K562 (cell line): ENCODE data around the gene MYO7A.

Source experiments
- BRF2 ChIP-seq: IDR thresholded peaks from 3 replicates; pipeline ENCODE4 v1.6.1; 2011; ENCODE audit warnings: borderline replicate concordance, mild to moderate bottlenecking; ENCODE audit not compliant: insufficient read length, insufficient read depth
- CTCF ChIP-seq, 3 experiments: IDR thresholded peaks in 2 of 3; conservative IDR thresholded peaks in 1 of 3; 2 replicates each; pipeline ENCODE4 v1.5.1; 2011 to 2012; ENCODE audit warnings: low read length in 3 of 3, mild to moderate bottlenecking in 3 of 3, control low read depth in 2 of 3, improper control_type of control experiment in 1 of 3, inconsistent platforms in 1 of 3, low read depth in 1 of 3, mixed read lengths in 1 of 3, moderate library complexity in 1 of 3; ENCODE audit not compliant: insufficient read depth in 2 of 3
- HDGF ChIP-seq: fragments of 450-650 bp; IDR thresholded peaks from 2 replicates; pipeline ENCODE4 v1.6.1; 2016
- MTA1 ChIP-seq: fragments of 450-650 bp; IDR thresholded peaks from 2 replicates; pipeline ENCODE4 v1.6.1; 2017; ENCODE audit warnings: borderline replicate concordance
- SMC3 ChIP-seq: conservative IDR thresholded peaks from 2 replicates; pipeline ENCODE4 v1.6.1; 2011; ENCODE audit warnings: low read depth, low read length, improper control_type of control experiment; ENCODE audit not compliant: insufficient read depth
- ZNF175 ChIP-seq: fragments of 200-800 bp; sonication (Bioruptor generic); IDR thresholded peaks from 2 replicates; pipeline ENCODE4 v1.6.1; 2016; ENCODE audit warnings: low read depth, mild to moderate bottlenecking, missing genetic modification characterization, missing compliant biosample characterization

GRCh38 chr11:77119531-77119936, 8.5 kb upstream of the MYO7A start:
- no peak for TF ChIP-seq MTA1
- no peak for TF ChIP-seq ZNF175
- TF ChIP-seq HDGF, result no peak
- no peak for TF ChIP-seq SMC3
- TF ChIP-seq BRF2, result no peak
- no peak for TF ChIP-seq CTCF (IDR thresholded peaks at IDR 0.05 in 2 of 3, conservative IDR thresholded peaks at IDR 0.05 in 1 of 3; ENCODE audit: insufficient read depth in 2 of 3, low read depth in 1 of 3, low read length in 3 of 3)
